HFFc6 (cell line): ENCODE data around the gene METAP1D. TPM values are rescaled to one million over a fixed set of nuclear protein-coding genes. Genes with fewer than 3 reads are reported as not detected.

Source experiments
- DNase-seq: peaks from one replicate; pipeline ENCODE4 v3.0.0-alpha.2; 2018
- H3K27ac Mint-ChIP-seq: 2 replicates; pipeline ENCODE4 v1.8.0; 2020; ENCODE audit warnings: mild to moderate bottlenecking, mixed read lengths
- H3K27me3 Mint-ChIP-seq: 2 replicates; pipeline ENCODE4 v1.8.0; 2021; ENCODE audit warnings: mild to moderate bottlenecking, moderate library complexity, mixed read lengths; ENCODE audit not compliant: insufficient read depth
- H3K36me3 Mint-ChIP-seq: 2 replicates; pipeline ENCODE4 v1.8.0; 2021; ENCODE audit warnings: low read depth, mixed read lengths
- H3K4me1 Mint-ChIP-seq: 2 replicates; pipeline ENCODE4 v1.8.0; 2020; ENCODE audit warnings: low read depth, mixed read lengths
- H3K4me3 Mint-ChIP-seq: 2 replicates; pipeline ENCODE4 v1.8.0; 2020; ENCODE audit warnings: mild to moderate bottlenecking, moderate library complexity, mixed read lengths
- H3K9me3 Mint-ChIP-seq: 2 replicates; pipeline ENCODE4 v1.8.0; 2020; ENCODE audit warnings: mild to moderate bottlenecking, mixed read lengths
- CTCF ChIP-seq: fragments of 200-600 bp; sonication (generic); IDR thresholded peaks from 2 replicates; pipeline ENCODE4 v1.5.0; 2021; ENCODE audit warnings: antibody characterized with exemption, mild to moderate bottlenecking
- total RNA-seq, 6 experiments: library from RNA; stranded (reverse); fragmentation: NEBNext Ultra II Directional; extraction: Animal tissue kit (Norgen Biotek cat#: 25700); gene quantifications; 2 replicates in 1 of 6; 3 replicates in 5 of 6; pipeline ENCODE4 v1.2.3, GENCODE V29; 2021

METAP1D gene
- total RNA-seq, 6 experiments from 2014 or later: 5.3 to 7.5 (median 6.2) TPM

DNA sequence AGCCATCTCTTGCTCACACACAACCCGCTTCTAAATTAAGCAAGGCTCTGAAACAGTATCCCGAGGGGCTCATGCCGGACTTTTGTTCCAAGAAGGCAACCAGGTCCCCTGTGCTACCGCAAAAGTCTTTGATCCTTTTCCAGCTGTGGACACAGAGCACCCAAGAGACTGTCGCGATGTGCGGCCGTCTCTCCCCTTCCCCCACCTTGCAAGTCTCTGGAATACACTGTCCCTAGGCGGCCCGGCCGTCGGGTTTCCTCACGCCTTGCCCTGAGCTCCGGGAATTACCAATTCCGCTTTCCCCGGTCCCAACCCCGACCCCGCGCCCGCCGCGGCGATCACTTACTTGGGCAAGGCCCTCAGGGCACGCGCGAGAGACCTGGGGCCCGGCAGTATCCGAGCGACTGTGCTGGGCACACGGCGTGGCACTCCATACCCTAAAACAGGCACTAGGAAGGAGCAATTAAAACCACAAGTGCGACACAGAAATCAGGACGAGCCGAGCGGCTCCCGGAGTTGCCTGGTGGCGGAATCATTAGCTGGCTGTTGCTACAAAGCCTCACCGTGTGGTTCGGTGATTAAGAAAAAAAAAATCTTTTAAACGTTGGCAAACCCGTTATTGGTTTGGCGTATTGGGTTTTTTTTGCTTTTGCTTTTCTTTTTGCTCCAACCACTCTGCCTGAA is 83.3 kb downstream of the METAP1D start:
- H3K4me1 Mint-ChIP-seq: peaks cover 62% of the 10 kb centered on the region
- H3K4me3 Mint-ChIP-seq: peak overlapping the region; percentile 98

DNA sequence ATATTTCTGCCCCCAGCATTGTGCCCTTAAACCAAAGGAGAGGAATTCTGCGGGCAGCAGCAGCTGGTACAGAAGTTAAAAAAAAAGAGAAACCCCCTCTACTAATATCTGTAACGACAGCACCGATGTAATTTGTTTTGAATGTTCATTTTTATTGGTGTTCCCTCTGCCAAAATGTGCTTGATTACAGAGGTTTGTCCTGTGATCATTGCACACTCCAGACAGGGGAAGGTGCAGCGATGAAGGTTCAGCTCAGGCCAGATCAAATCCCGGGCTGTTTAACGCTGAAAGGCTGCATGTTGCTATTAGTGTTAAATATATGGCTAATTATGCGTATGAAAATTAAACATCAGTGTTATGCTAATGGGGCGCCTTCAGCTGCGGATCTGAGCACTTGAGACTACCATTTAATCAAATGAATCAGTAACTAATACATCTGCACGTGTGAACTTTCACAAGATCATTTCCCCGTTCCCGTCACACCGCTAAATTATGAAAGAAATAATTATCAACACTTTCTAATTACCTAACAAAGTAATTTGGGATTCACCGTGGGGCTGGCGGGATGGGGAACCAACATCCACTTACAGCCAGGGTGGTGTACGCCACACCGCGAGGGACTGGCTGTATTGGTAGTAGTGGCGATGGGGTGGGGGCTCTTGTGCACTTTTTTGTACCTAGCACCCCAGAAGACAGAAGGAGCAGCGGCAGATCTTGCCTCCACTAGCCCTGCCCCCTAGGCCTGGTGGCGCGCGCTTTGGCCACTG is 84.1 kb downstream of the METAP1D start:
- Mint-ChIP-seq H3K4me1 (peaks cover 69% of the 10 kb centered on the region), H3K4me3 (peak overlapping the region; percentile 98), H3K27me3 (peaks cover 52% of the 10 kb centered on the region), H3K36me3 (peaks cover 30% of the 10 kb centered on the region), H3K9me3 (peaks cover 10% of the 10 kb centered on the region), H3K27ac (peak overlapping the region; percentile 99)
- DNase-seq: peak; percentile 27
- TF ChIP-seq CTCF: no peak

More for the DNA sequence above, 83.3 kb downstream of the METAP1D start:
- H3K27ac Mint-ChIP-seq: peak overlapping the region; percentile 99
- H3K36me3 Mint-ChIP-seq: peaks cover 23% of the 10 kb centered on the region
- H3K9me3 Mint-ChIP-seq: peaks cover 10% of the 10 kb centered on the region
- TF ChIP-seq CTCF: no peak
- H3K27me3 Mint-ChIP-seq: peaks cover 47% of the 10 kb centered on the region
- DNase-seq: peak; percentile 36

GRCh38 chr2:172084395-172084644 is 84.6 kb downstream of the METAP1D start:
- Mint-ChIP-seq H3K4me1 (peaks cover 70% of the 10 kb centered on the region), H3K36me3 (peaks cover 31% of the 10 kb centered on the region), H3K27me3 (peaks cover 53% of the 10 kb centered on the region), H3K9me3 (peaks cover 10% of the 10 kb centered on the region), H3K4me3 (peak overlapping the region; percentile 98), H3K27ac (peak overlapping the region; percentile 99)
- no peak for TF ChIP-seq CTCF
- no peak for DNase-seq

DNA sequence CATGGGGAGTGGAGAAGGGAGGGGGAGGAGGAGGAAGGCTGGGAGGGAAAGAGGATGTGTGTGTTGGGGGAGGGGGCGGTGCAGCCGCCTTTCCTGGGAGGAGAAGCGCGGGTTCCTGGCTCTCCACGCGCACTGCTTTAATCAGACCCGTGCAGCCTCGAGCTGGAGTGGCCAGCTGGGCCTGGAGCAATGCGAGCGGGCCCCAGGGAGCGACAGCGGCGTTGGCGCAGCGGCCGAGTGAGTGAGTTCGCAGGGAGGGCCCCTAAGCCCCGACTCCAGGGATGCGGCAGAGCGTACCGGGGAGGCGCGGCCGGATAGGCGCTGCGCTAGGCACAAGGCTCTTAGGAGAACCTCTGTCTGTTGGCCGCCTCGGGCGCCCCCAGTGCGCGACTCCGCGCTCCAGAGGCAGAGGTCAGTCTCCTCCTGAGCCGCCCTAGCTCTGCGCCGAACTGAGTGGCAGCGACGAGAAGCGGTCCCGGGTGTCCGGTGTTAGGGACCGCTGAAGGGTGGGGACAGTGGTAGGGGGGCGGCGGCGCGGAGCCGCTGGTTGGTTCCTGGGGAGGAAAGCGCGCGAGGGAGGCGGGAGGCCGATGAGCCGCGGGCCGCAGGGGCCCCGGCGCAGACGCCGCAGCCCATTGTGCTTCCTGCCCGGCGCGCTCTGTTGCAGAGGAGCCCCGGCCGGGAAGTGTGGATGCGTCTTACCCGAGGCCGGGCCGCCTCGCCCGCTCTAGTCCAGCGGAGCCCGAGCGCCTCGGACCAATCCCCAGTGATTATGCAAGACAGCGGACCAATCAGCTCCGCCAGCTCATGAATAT is 85.1 kb downstream of the METAP1D start:
- Mint-ChIP-seq H3K36me3 (peaks cover 31% of the 10 kb centered on the region), H3K4me3 (peak overlapping the region; percentile 98), H3K27ac (peak overlapping the region; percentile 99), H3K9me3 (peaks cover 9% of the 10 kb centered on the region), H3K27me3 (peaks cover 54% of the 10 kb centered on the region), H3K4me1 (peaks cover 69% of the 10 kb centered on the region)
- TF ChIP-seq CTCF: no peak
- DNase-seq: peak; percentile 98

DNA sequence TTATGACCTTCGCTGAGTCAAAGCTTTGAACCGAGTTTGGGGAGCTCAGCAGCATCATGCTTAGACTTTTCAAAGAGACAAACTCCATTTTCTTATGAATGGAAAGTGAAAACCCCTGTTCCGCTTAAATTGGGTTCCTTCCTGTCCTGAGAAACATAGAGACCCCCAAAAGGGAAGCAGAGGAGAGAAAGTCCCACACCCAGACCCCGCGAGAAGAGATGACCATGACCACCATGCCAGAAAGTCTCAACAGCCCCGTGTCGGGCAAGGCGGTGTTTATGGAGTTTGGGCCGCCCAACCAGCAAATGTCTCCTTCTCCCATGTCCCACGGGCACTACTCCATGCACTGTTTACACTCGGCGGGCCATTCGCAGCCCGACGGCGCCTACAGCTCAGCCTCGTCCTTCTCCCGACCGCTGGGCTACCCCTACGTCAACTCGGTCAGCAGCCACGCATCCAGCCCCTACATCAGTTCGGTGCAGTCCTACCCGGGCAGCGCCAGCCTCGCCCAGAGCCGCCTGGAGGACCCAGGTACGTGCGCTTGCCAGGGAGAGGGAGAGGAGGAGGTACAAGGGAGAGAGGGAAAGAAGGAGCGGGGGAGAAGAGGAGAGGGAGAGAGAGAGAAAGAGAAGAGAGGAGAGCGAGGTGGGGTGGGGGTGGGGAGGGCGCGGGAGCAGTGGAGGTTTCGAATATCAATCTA is 85.9 kb downstream of the METAP1D start, which contains the start of gene DLX1:
TSS of gene DLX1 (plus strand) at position 48 of the 700 bp plus-strand sequence. CDS start at position 219, 171 bp downstream.
- no peak for DNase-seq
- Mint-ChIP-seq H3K4me3 (peak within 1 kb of the TSS; percentile 98), H3K9me3 (peaks cover 4% of the 10 kb centered on the region; the same call in 1 of the 2 replicates), H3K27me3 (peaks cover 53% of the 10 kb centered on the region), H3K36me3 (peaks cover 29% of the 10 kb centered on the region), H3K4me1 (peaks cover 71% of the 10 kb centered on the region), H3K27ac (peak within 1 kb of the TSS; percentile 99)
- TF ChIP-seq CTCF: no peak
